Adrenal gland (tissue), 5 donors: Measurements from ENCODE around the gene YOD1.

Source experiments
- CTCF ChIP-seq, 6 experiments: fragments of 450-650 bp in 4 of 6; fragments of 200-600 bp in 2 of 6; sonication (generic) in 1 of 6; IDR thresholded peaks; 1 replicate in 5 of 6; 2 replicates in 1 of 6; pipeline versions ENCODE4 v1.5.1 to v1.8.0; 2016 to 2021; ENCODE audit warnings: antibody characterized with exemption in 6 of 6, mild to moderate bottlenecking in 2 of 6, moderate library complexity in 1 of 6
- POLR2A ChIP-seq, 2 donors: fragments of 450-650 bp; IDR thresholded peaks; one replicate each; pipeline ENCODE4 v1.6.1; 2017; ENCODE audit warnings: antibody characterized with exemption in 2 of 2, mild to moderate bottlenecking in 2 of 2, moderate library complexity in 1 of 2
- donor health status: DM: no; HTN: no; CAD: no.

GRCh38 chr1:207039380-207040180 lies 11.4 kb downstream of the YOD1 start:
- TF ChIP-seq POLR2A (IDR thresholded peaks at IDR 0.05): no peak
- TF ChIP-seq CTCF (IDR thresholded peaks at IDR 0.05): no peak
